Tibial nerve (tissue), 3 donors: ENCODE measurements around the gene TBX6.

Source experiments
- CTCF ChIP-seq, 5 experiments: fragments of 200-600 bp in 3 of 5; fragments of 450-650 bp in 2 of 5; sonication (generic) in 3 of 5; IDR thresholded peaks; one replicate each; pipeline ENCODE4 v1.5.1; 2016 to 2019; ENCODE audit warnings: antibody characterized with exemption in 5 of 5, mild to moderate bottlenecking in 3 of 5, moderate library complexity in 2 of 5
- POLR2A ChIP-seq, 2 donors: fragments of 450-650 bp; IDR thresholded peaks; one replicate each; pipeline ENCODE4 v1.6.1; 2017; ENCODE audit warnings: antibody characterized with exemption in 2 of 2, mild to moderate bottlenecking in 2 of 2, moderate library complexity in 2 of 2

- TF ChIP-seq CTCF (IDR thresholded peaks at IDR 0.05) (no peak), POLR2A (IDR thresholded peaks at IDR 0.05) (no peak)
Measured at GRCh38 chr16:30115238-30115637, 23.5 kb upstream of the TBX6 start.
